Left ventricle myocardium inferior (tissue), 1 donor: ENCODE data around the gene LHFPL3. TPM values are rescaled to one million over a fixed set of nuclear protein-coding genes. Genes with fewer than 3 reads are reported as not detected.

ENCODE experiments used
- DNase-seq: peaks from one replicate; pipeline ENCODE4 v3.0.0-alpha.2; 2020
- H3K27ac ChIP-seq: fragments of 200-600 bp; replicated peaks from 2 replicates; pipeline ENCODE4 v1.8.0; 2021
- H3K27me3 ChIP-seq: fragments of 200-600 bp; 2 replicates; pipeline ENCODE4 v1.8.0; 2021; ENCODE audit warnings: low read depth
- H3K36me3 ChIP-seq: fragments of 200-600 bp; 2 replicates; pipeline ENCODE4 v1.8.0; 2021
- H3K4me1 ChIP-seq: fragments of 200-600 bp; 2 replicates; pipeline ENCODE4 v1.8.0; 2021
- H3K4me3 ChIP-seq: fragments of 200-600 bp; 2 replicates; pipeline ENCODE4 v1.8.0; 2021; ENCODE audit warnings: mild to moderate bottlenecking, moderate library complexity
- H3K9me3 ChIP-seq: fragments of 200-600 bp; replicated peaks from 2 replicates; pipeline ENCODE4 v1.8.0; 2021
- CTCF ChIP-seq: fragments of 200-600 bp; IDR thresholded peaks from 2 replicates; pipeline ENCODE4 v1.8.0; 2021; ENCODE audit warnings: antibody characterized with exemption, mild to moderate bottlenecking, borderline replicate concordance
- intact Hi-C: fragments of 100-400 bp; cut with micrococcal nuclease; formaldehyde crosslinking; loops from one replicate; pipeline ENCODE4 v1.11.0; 2022
- total RNA-seq: library from RNA; stranded (reverse); fragmentation: NEBNext Ultra II Directional; extraction: Animal tissue kit (Norgen Biotek cat#: 25700); gene quantifications from one replicate; pipeline ENCODE4 v1.2.1, GENCODE V29; 2021
- donor health status: DM: no; HTN: yes; CAD: no; lungs with severe emphysema.

The LHFPL3 gene
- total RNA-seq, 1 donor from 2014 or later: not detected

- TF ChIP-seq CTCF: no peak
- H3K9me3 ChIP-seq: peaks cover 11% of the 10 kb centered on the region
- DNase-seq: no peak
- no peaks in the 10 kb centered on the region for H3K4me1 ChIP-seq
- no peaks in the 10 kb centered on the region for H3K36me3 ChIP-seq
- no peak overlapping the region for H3K4me3 ChIP-seq
- H3K27me3 ChIP-seq: peaks cover 3% of the 10 kb centered on the region
- intact Hi-C loops: no loop called here
- no peak overlapping the region for H3K27ac ChIP-seq
These were observed 31.5 kb upstream of the LHFPL3 start for GRCh38 chr7:104296900-104297299.

GRCh38 chr7:104299323-104299722, 29.1 kb upstream of the LHFPL3 start:
- Histone ChIP-seq H3K9me3 (peaks cover 11% of the 10 kb centered on the region), H3K4me3 (no peak overlapping the region), H3K27me3 (peaks cover 3% of the 10 kb centered on the region), H3K27ac (no peak overlapping the region), H3K4me1 (no peaks in the 10 kb centered on the region), H3K36me3 (no peaks in the 10 kb centered on the region)
- intact Hi-C loops: no loop called here
- DNase-seq: no peak
- no peak for TF ChIP-seq CTCF

- intact Hi-C loops: no loop called here
- H3K4me3 ChIP-seq: no peak overlapping the region
- H3K36me3 ChIP-seq: no peaks in the 10 kb centered on the region
- no peaks in the 10 kb centered on the region for H3K4me1 ChIP-seq
- H3K27ac ChIP-seq: no peak overlapping the region
- peaks cover 3% of the 10 kb centered on the region for H3K27me3 ChIP-seq
- TF ChIP-seq CTCF: no peak
- no peak for DNase-seq
- peaks cover 11% of the 10 kb centered on the region for H3K9me3 ChIP-seq
These were observed 28.6 kb upstream of the LHFPL3 start for GRCh38 chr7:104299777-104300176.

GRCh38 chr7:104306793-104307192, 21.6 kb upstream of the LHFPL3 start:
- no peak for TF ChIP-seq CTCF
- no peak overlapping the region for H3K4me3 ChIP-seq
- intact Hi-C loops: no loop called here
- no peaks in the 10 kb centered on the region for H3K4me1 ChIP-seq
- no peak for DNase-seq
- no peaks in the 10 kb centered on the region for H3K9me3 ChIP-seq
- H3K36me3 ChIP-seq: no peaks in the 10 kb centered on the region
- no peaks in the 10 kb centered on the region for H3K27me3 ChIP-seq
- no peak overlapping the region for H3K27ac ChIP-seq

- TF ChIP-seq CTCF: no peak
- Histone ChIP-seq H3K27ac (no peak overlapping the region), H3K9me3 (peaks cover 74% of the 10 kb centered on the region), H3K4me1 (no peaks in the 10 kb centered on the region), H3K36me3 (no peaks in the 10 kb centered on the region), H3K27me3 (no peaks in the 10 kb centered on the region), H3K4me3 (no peak overlapping the region)
- no peak for DNase-seq
- intact Hi-C loops: no loop called here
These were observed 10.3 kb upstream of the LHFPL3 start for GRCh38 chr7:104317948-104318629.
